ENCODE results near the gene SMURF1. TPM values are rescaled to one million over a fixed set of nuclear protein-coding genes. Genes with fewer than 3 reads are reported as not detected.

Gene SMURF1
- total RNA-seq, 1 experiment from 2014 or later, result 37.7 TPM

DNA sequence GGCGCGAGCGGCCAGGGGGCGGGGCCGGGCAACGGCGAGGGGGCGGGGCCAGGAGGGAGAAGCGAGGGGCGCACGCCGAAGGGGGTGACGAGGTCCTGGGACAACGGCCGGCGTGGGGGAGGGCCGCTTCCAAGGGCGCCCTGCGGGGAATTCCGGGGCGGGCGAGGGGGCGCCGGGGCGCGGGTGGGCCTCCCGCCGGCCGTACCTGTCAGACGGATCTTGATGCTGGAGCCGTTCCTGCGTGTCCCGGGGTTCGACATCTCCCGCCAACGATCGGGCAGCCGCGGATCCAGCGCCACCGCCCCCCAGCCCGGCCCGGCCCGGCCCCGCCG is 421 bp downstream of the SMURF1 start:
- in situ Hi-C loops (cut with HindIII; ENCODE audit: low pct_unique_long_range_greater_than_20kb, low sequenced_read_pairs), result no loop called here
- DNase-seq (ENCODE audit: low read depth), result no peak

DNA sequence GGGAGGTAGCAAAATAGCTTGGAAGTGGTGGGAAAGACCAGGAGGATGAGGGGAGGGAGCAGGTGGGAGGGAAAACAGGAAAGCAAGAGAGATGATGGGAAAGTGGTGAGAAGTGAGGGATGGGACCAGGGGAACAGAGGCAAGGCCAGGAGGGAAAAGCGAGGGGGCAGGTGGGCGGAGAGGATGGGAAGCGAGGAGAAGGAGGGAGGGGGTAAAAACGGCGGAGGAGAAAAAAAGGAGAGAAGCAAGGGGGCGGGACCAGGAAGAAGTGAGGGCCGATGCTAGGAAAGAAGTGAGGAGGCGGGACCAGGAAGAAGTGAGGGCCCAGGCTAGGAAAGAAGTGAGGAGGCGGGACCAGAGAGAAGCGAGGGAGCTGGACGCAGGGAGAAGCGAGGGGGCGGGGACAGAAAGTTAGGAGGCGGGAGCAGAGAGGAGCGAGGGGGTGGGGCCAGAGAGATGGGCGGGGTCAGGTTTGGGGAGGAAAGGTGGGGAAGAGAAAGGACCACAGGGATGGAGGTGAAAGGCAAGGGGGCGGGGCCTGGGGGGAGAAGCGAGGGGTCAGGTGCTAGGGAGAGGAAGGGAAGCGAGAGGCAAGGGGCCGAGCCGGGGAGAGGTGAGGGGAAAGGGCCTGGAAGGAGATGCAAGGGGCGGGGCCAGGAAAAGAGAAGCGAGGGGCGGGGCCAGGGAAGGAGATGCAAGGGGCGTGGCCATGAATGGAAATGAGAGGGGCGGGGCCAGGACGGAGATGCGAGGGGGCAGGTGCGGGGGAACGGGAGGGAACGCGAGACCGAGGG is 984 bp downstream of the SMURF1 start:
- peak; percentile 94 for DNase-seq (ENCODE audit: low read depth)
- in situ Hi-C loops (cut with HindIII; ENCODE audit: low pct_unique_long_range_greater_than_20kb, low sequenced_read_pairs), result no loop called here

DNA sequence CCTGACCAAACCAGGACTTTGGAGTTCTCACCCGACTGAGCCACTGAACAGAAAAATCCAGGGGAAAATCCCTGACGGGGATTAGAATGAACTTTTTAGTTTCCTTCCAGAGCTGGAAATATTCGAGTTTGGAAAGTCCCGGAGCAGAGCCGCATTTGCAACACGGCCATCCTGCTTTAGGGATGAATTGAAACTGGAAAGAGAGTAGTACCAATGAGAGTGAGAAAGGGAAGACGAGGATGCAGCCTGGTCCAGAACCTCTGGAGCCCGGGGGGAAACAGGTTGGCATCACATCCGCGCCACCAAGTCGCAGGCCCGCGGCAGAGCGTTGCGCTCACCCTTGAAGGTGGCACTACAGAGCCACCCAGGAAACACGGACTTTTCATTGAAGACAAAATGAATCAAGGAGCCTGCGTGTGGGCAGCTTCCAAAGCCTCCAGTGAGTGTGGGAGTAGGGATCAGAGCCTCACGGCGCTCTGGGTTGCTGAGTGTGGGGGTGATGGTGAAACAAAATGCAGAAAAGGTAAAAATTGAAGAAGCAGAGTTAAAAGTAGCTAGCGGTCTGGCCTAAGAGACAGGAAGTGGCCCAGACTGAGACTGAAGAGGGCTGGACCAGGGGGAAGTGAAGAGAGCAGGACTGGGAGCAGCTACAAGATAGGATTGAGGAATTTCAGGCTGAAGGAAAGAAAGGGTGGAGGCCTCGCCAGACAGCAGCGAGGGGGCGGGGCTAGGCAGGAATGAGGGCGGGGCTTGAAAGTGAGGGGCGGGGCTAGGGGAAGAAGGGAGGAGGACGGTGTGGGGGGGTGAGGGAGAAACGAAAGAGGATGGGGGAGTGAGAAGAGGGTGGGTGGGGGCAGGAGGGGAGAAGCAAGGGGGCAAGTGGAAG is 1.8 kb downstream of the SMURF1 start:
- in situ Hi-C loops (cut with HindIII; ENCODE audit: low pct_unique_long_range_greater_than_20kb, low sequenced_read_pairs), result no loop called here
- peak; percentile 72 for DNase-seq (ENCODE audit: low read depth)

DNA sequence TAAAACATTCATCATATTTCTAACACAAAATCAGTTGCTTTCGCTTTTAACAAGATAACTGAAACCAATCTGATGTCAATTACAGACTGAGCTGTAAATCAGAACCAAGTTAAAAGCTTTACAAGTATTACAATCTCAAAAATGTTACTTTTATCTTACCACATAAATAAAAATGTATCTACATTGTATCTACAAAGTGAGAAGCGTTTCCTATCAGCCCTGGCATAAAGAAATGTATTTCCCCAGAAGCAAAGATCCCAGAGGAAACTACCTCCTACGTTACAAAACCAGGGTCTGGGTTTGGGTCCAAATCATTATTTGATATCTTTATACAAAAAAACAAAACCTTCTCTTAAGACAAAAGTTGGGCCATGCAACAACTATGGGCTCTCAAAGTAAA is 2.6 kb downstream of the SMURF1 start:
- in situ Hi-C loops (cut with HindIII; ENCODE audit: low pct_unique_long_range_greater_than_20kb, low sequenced_read_pairs), result no loop called here
- DNase-seq (ENCODE audit: low read depth), result no peak

DNA sequence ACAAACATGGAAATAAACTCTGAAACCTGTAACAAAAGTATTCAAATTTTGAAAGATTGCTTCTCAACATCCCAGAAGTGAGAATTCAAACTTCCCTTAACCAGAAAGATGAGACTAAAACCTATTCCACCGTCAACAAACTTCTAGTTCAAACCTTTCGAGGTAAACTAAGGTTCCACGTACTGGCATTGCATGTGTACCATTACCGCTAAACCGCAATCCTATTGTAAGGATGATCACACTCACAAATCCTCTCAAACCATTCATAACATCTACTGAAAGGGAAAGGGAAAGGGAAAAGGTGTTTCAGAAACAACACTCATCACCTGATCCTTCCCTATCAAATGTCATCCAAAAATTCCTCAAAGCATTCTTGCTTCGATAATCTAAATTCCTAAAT is 3.1 kb downstream of the SMURF1 start:
- in situ Hi-C loops (cut with HindIII; ENCODE audit: low pct_unique_long_range_greater_than_20kb, low sequenced_read_pairs), result no loop called here
- DNase-seq (ENCODE audit: low read depth), result no peak

DNA sequence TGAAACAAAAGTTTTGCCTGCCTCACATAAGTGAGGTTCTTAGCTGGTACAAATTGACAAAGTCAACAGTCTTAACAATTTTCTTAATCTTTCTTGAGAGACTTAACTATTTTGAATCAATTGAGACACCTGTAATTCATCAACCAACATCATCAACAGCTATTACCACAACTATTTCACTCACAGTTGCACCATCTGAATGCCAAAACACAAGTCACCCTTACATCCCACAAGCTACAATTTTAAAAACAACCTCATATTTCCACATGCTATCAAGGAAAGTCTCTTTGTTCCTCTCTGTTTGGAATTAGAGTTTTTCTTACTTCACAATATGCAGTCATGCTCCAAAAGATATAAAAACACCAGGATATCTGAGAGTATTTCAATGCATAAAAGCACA is 4.9 kb downstream of the SMURF1 start:
- in situ Hi-C loops (cut with HindIII; ENCODE audit: low pct_unique_long_range_greater_than_20kb, low sequenced_read_pairs), result no loop called here
- DNase-seq (ENCODE audit: low read depth), result peak; percentile 26

DNA sequence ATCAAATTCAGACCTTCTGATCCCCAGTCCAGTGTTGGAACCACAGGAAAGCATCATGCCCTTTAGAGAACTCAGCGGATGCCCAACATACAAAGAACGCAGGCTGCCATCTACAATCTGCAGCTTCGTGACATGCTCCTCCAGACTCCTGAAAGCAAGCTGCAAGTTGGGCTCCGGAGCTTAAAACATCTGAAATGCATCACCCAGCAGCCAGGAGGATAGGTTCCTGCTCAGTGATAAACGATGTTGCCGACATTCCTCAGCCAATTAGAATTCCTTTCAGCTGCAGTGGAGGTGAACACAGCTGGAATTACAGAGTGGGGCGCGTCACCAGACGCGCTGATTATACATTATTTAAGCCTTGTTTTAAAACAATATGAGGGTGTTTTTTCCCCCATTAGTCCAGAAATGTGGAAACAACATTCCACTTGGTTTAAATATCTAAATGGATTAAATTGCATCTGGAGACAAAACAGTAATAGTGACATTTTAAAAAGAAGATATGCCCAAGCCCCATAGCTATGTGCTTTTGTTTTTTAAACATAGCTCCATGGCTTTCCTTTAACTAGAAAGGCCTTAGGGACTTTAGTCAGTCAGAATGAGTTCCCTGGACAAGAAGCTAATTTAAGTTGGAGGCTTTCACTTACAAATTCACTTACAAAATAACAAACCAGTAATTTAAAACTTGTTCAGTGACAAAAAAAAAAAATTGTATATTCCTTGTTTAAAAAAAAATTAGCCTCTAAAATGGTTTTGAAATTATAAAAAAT is 6.3 kb downstream of the SMURF1 start:
- in situ Hi-C loops (cut with HindIII; ENCODE audit: low pct_unique_long_range_greater_than_20kb, low sequenced_read_pairs), result no loop called here
- DNase-seq (ENCODE audit: low read depth), result peak; percentile 72

DNA sequence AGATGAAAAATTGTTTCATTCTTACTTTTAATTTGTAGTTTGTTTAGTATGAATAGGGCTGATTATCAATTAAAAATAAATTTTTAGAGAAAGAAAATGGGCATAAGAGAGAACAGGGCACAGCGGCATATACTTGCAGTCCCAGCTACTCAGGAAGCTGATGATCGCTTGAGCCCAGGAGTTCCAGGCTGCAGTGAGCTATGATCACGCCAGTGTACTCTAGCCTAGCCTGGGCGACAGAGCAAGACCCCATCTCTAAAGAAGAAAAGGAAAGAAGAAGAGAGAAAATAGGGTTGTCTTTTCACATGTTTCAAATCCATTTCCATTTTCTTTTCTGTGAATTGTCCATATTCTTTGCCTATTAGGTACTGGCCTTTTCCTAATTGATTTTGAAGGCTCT is 8.0 kb downstream of the SMURF1 start:
- in situ Hi-C loops (cut with HindIII; ENCODE audit: low pct_unique_long_range_greater_than_20kb, low sequenced_read_pairs), result no loop called here
- DNase-seq (ENCODE audit: low read depth), result no peak

DNA sequence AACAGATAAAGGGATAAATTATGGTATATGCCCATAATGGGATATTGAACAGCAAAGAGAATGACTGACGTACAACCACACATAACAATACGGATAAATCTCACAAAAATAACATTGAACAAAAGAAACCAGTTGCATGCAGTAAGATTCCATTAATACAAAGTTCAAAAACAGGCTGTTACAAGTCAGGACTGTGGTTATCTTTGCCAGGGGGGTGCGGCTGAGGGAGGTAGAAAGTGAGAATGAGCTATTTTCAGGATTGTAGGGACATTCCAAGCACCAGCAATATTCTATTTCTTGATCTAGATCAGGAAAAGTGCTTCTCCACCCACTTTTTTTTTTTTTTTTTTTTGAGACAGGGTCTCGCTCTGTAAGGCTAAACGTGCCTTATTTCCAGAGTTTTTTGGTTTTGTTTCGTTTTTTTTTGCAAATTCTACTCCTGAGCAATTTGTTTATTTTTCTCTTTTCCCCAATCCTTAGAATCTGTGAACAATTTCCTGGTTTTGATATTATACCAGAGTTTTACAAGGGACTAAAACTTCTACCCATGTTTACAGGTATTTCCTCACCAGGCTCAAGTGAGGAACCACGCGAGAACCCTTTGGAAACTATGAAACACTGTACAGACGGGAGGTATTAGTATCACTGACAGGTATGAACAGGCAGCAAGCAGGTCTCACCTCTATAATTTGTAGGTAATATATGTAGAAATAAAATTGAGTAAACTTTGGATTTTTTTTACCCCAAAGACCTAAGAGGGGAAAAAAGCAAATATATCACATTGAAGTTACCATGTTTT is 9.9 kb downstream of the SMURF1 start:
- DNase-seq (ENCODE audit: low read depth), result no peak
- in situ Hi-C loops (cut with HindIII; ENCODE audit: low pct_unique_long_range_greater_than_20kb, low sequenced_read_pairs), result no loop called here

DNA sequence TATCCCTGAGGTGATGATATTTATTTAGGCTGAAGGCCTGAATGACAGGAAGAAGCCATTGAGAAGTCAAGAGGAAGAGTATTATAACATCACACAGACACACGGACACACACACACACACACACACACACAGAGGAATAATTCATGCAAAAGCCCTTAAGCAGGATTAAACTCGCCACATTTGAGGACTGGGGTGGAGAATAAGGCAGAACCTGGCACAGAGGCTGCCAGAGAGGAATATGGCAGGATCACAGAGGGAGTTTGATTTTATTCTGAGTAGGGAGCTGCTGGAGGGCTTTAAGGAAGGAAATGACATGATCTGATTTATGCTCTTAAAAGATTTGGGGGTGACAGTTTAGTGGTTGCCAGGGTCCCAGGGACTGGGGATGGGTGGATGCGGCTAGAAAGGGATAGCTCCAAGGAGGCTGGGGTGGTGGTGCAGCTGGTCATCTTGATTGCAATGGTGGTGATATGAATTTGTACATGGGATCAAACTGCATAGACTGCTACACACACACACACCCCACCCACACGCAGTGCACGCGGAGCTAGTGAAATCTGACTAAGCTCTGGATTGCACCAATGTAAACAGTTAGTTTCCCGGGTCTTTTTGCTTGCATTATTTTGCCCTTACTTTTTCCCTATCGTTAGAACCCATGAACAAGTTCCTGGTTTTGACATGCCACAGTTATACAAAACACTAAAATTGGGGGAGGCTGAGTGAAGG is 11.2 kb downstream of the SMURF1 start:
- no peak for DNase-seq (ENCODE audit: low read depth)
- in situ Hi-C loops (cut with HindIII; ENCODE audit: low pct_unique_long_range_greater_than_20kb, low sequenced_read_pairs), result no loop called here

DNA sequence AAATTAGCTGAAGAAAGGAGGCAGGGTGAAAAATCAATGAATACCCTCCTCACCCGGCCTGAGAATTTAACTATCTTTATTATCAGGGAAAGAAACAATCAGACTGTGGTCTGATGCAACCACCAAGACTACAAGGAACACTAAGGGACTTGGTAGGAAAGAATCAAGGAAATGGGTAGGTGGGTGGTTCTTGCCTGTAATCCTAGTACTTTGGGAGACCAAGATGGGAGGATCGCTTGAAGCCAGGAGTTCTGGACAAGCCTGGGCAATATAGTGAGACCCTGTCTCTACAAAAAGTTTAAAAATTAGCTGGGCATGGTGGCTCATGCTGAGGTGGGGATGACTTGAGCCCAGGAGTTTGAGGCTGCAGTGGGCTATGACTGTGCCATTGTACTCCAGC is 12.6 kb downstream of the SMURF1 start:
- no peak for DNase-seq (ENCODE audit: low read depth)
- in situ Hi-C loops (cut with HindIII; ENCODE audit: low pct_unique_long_range_greater_than_20kb, low sequenced_read_pairs), result no loop called here

DNA sequence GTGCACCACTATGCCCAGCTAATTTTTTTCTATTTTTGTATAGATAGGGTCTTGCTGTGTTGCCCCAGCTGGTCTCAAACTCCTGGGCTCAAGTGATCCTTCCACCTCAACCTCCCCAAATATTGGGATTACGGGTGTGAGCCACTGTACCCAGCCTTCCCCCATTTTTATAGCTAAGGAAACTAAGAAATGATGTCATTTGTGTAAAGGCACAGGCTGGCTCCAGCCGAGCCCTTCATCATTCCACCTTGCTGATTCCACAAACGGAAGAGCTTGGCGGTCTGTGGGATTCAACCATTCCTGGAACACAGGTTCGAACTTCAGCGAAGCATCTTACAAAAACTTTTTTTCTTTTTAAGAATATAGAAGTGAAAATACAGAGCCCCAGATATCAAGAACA is 14.4 kb downstream of the SMURF1 start:
- in situ Hi-C loops (cut with HindIII; ENCODE audit: low pct_unique_long_range_greater_than_20kb, low sequenced_read_pairs), result no loop called here
- no peak for DNase-seq (ENCODE audit: low read depth)

DNA sequence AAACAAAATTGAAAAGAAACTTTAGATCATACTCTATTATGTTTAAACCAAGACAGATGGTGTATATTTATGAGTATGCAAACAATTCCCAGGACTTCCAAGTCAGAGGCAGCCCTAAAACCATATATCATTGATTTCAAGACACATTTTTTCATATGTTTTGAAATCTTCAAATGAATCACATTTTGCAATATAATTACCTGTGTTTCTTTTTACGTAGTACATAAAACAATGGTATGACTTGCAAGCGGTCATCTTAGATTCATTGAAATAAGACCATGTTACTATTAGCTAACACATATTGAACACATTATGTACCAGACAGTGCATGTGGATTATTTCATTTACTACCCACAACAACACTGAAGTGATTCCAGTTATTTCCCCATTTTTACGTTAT is 14.9 kb downstream of the SMURF1 start:
- in situ Hi-C loops (cut with HindIII; ENCODE audit: low pct_unique_long_range_greater_than_20kb, low sequenced_read_pairs), result no loop called here

DNA sequence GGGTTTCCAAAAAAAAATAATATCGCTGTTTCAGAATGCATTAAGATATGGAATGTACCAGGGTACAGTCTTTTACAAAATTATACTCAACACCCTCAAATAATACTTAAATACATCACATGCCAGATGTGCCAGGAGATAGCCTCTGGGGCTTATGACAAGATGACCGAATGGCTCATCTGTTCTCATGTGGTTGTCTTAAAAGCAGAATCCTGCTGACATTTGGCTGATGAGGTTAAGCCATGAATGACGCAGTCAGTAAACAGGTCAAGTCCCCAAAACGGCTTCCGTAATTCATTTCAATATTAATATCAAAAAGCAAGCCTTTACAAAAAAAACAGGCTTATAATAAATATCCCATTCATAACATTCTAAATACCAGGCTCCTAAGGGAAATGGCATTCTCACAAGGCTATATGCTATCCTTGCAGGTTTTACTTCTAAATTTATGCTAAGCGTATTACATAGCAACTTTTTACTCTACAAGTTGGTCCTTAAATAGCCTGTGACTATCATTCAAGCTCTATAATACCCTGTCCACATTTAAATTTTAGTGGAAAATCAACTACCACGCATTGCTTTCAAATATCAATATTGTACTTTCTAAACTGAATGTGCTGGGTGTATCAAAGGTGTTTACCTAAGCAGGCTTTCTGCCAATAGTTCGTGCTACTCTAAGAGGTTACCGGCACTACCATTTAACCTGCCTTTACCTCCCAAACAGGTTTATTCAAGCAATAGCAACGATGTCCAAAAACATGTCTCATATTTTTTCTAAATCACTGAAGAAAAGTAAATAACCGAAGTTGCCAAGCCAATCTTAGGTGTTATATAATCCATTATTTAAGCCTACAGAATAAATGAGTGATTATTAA is 15.6 kb downstream of the SMURF1 start:
- no peak for DNase-seq (ENCODE audit: low read depth)
- in situ Hi-C loops (cut with HindIII; ENCODE audit: low pct_unique_long_range_greater_than_20kb, low sequenced_read_pairs), result no loop called here

More for the DNA sequence above, 14.9 kb downstream of the SMURF1 start:
- DNase-seq (ENCODE audit: low read depth), result no peak

DNA sequence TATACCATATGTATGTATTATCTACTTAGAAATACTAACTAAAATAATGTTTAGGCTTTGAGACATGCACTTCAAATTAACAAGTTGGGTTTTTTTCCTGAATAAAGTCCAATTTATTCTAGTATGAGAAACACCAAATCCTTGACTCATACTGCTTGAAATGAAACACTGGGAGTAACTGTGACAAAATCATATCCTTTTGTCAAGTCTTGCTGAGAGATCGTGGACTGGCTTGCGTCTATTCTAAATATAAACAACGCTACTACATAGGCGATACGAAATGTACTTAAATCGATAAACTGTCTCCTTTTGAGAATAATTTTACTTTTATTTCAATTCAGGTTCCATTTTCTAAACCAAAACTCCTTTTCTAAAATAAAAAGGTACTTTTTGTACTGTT is 16.3 kb downstream of the SMURF1 start:
- in situ Hi-C loops (cut with HindIII; ENCODE audit: low pct_unique_long_range_greater_than_20kb, low sequenced_read_pairs), result no loop called here
- DNase-seq (ENCODE audit: low read depth), result no peak

DNA sequence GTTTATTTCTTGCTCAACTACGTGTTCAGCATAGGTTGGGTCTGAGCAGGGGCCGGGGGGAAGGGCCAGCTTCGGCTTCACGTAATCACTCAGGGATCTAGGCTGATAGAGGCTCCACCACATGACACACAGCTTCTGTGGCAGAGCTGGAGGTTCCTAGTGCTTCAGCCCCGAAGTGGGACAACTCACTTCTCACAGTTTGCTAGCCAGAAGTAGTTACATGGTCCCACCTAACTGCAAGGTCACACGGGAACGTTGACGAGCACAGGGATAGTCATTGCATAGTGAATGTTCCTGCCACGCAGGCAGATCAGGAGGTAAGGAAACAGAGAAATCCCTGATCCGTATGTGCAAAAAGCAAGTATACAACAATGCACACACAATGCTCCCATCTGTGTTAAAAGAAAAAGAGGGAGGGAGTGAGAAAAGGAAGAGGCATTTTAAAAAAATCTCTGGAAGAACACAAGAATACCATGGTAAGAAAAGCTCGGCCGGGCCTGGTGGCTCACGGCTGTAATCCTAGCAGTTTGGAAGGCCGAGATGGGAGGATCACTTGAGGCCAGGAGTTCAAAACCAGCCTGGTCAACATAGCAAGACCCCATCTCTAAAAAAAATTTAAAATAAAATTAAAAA is 16.9 kb downstream of the SMURF1 start:
- in situ Hi-C loops (cut with HindIII; ENCODE audit: low pct_unique_long_range_greater_than_20kb, low sequenced_read_pairs), result no loop called here
- DNase-seq (ENCODE audit: low read depth), result no peak

All from Caki2 (cell line).